ENCODE data around the gene OR10H1. TPM values are rescaled to one million over a fixed set of nuclear protein-coding genes. Genes with fewer than 3 reads are reported as not detected.
A peak's percentile ranks its signal among the peaks of the same experiment; 100 is the strongest.
"Not testable (repeated sequence)": the region's sequence is repeated elsewhere in the genome, so short reads cannot be mapped to it uniquely, and the experiment has no call there.

Gene OR10H1
- total RNA-seq, 2 donors from 2014 or later, result not detected

GRCh38 chr19:15829306-15829698 lies 13.8 kb upstream of the OR10H1 start:
- ATAC-seq (no peak), DNase-seq (no peak)
- no peak overlapping the region for H3K4me3 ChIP-seq
- H3K27ac ChIP-seq, result no peak overlapping the region
- TF ChIP-seq CTCF (IDR thresholded peaks at IDR 0.05) (no peak), POLR2A (IDR thresholded peaks at IDR 0.05) (no peak)
- intact Hi-C loops (cut with DNase I), result no loop called here
- WGBS, 2 donors, result 72 to 77% methylated on average over 10 of the region's 10 CpGs
- H3K9me3 ChIP-seq, result no peaks in the 10 kb centered on the region
- peaks cover 14% of the 10 kb centered on the region for H3K4me1 ChIP-seq
- no peaks in the 10 kb centered on the region for H3K36me3 ChIP-seq (replicated peaks in 1 of 2; ENCODE audit: insufficient read depth in 1 of 2, low read depth in 2 of 2)
- no peaks in the 10 kb centered on the region for H3K27me3 ChIP-seq

GRCh38 chr19:15828611-15829305 lies 13.3 kb upstream of the OR10H1 start:
- H3K27ac ChIP-seq; H3K4me3 ChIP-seq; intact Hi-C loops (cut with DNase I); H3K36me3 ChIP-seq (replicated peaks in 1 of 2; ENCODE audit: insufficient read depth in 1 of 2, low read depth in 2 of 2); H3K27me3 ChIP-seq; H3K9me3 ChIP-seq: not testable (repeated sequence)
- 39 to 50% methylated on average over 12 to 13 of the region's 13 CpGs for WGBS, 2 donors
- peaks cover 14% of the 10 kb centered on the region for H3K4me1 ChIP-seq
- ATAC-seq (peak; percentile 60), DNase-seq (peak in 2 of 4 donors; percentile 17 to 29)

- peaks cover 14% of the 10 kb centered on the region for H3K4me1 ChIP-seq
- H3K36me3 ChIP-seq (replicated peaks in 1 of 2; ENCODE audit: insufficient read depth in 1 of 2, low read depth in 2 of 2), result no peaks in the 10 kb centered on the region
- intact Hi-C loops (cut with DNase I), result no loop called here
- no peaks in the 10 kb centered on the region for H3K27me3 ChIP-seq
- H3K4me3 ChIP-seq, result no peak overlapping the region
- no peaks in the 10 kb centered on the region for H3K9me3 ChIP-seq
- WGBS, 2 donors, result 56 to 67% methylated on average over 7 of the region's 7 CpGs
- H3K27ac ChIP-seq, result no peak overlapping the region
- DNase-seq (no peak), ATAC-seq (no peak)
- TF ChIP-seq POLR2A (IDR thresholded peaks at IDR 0.05) (no peak), CTCF (IDR thresholded peaks at IDR 0.05) (no peak)
Observed at GRCh38 chr19:15828121-15828610, 12.7 kb upstream of the OR10H1 start.

- WGBS, 2 donors, result 31 to 78% methylated on average over 1 of the region's 1 CpG
- intact Hi-C loops (cut with DNase I), result no loop called here
- ATAC-seq (no peak), DNase-seq (no peak)
- no peaks in the 10 kb centered on the region for H3K27me3 ChIP-seq
- H3K36me3 ChIP-seq (replicated peaks in 1 of 2; ENCODE audit: insufficient read depth in 1 of 2, low read depth in 2 of 2), result no peaks in the 10 kb centered on the region
- H3K27ac ChIP-seq, result no peak overlapping the region
- no peak overlapping the region for H3K4me3 ChIP-seq
- TF ChIP-seq POLR2A (IDR thresholded peaks at IDR 0.05) (no peak), CTCF (IDR thresholded peaks at IDR 0.05) (no peak)
- peaks cover 14% of the 10 kb centered on the region for H3K4me1 ChIP-seq
- H3K9me3 ChIP-seq, result no peaks in the 10 kb centered on the region
Observed at GRCh38 chr19:15825753-15826152, 10.3 kb upstream of the OR10H1 start.

- intact Hi-C loops (cut with DNase I), result no loop called here
- H3K36me3 ChIP-seq (replicated peaks in 1 of 2; ENCODE audit: insufficient read depth in 1 of 2, low read depth in 2 of 2), result no peaks in the 10 kb centered on the region
- no peaks in the 10 kb centered on the region for H3K9me3 ChIP-seq
- 81 to 83% methylated on average over 3 to 8 of the region's 8 CpGs for WGBS, 2 donors
- H3K27me3 ChIP-seq, result no peaks in the 10 kb centered on the region
- no peak overlapping the region for H3K4me3 ChIP-seq
- ATAC-seq (no peak), DNase-seq (no peak)
- H3K4me1 ChIP-seq, result no peaks in the 10 kb centered on the region
- H3K27ac ChIP-seq, result no peak overlapping the region
- TF ChIP-seq CTCF (IDR thresholded peaks at IDR 0.05) (no peak), POLR2A (IDR thresholded peaks at IDR 0.05) (no peak)
Observed at GRCh38 chr19:15820646-15821045, 5.2 kb upstream of the OR10H1 start.
